PFSK-1 (cell line): ENCODE data around the gene NDFIP2.

Experiments used
- POLR2AphosphoS5 ChIP-seq: IDR thresholded peaks from 2 replicates; pipeline ENCODE4 v1.6.1; 2012; ENCODE audit warnings: low read depth, mild to moderate bottlenecking, control low read depth, low read length, moderate library complexity
- SIN3A ChIP-seq: IDR thresholded peaks from 2 replicates; pipeline ENCODE4 v1.6.1; 2012; ENCODE audit warnings: mild to moderate bottlenecking, low read length, moderate library complexity, borderline replicate concordance; ENCODE audit not compliant: insufficient read depth
- TF ChIP-seq, protein P1 (sequence below), 2 experiments: IDR thresholded peaks; 2 replicates each; pipeline versions ENCODE4 v1.6.1 to v1.8.0; 2011 to 2012; ENCODE audit warnings: low read depth in 2 of 2, low read length in 2 of 2, control low read depth in 1 of 2, inconsistent platforms in 1 of 2, mild to moderate bottlenecking in 1 of 2, moderate library complexity in 1 of 2; ENCODE audit not compliant: insufficient read depth in 1 of 2

DNA sequence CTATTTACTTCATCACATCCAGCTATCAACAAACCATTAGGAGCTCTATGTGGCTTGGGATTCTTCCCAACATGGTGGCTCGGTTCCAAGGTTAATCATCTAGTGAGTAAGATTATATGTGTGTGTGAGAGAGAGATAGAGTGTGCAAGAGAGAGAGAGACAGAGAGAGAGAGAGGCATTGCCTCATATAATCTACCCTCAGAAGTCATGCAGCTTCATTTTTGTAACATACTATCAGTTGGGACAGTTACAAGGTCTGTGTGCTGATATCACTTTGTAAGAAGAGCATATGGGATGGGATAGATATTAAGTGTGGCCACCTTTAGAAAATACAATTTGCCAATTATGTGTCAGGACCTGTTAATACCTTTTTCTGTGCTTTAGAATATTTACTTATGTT, 104.1 kb downstream of the NDFIP2 start:
- TF ChIP-seq POLR2AphosphoS5 (no peak), SIN3A (no peak)
- TF ChIP-seq, protein P1, sequence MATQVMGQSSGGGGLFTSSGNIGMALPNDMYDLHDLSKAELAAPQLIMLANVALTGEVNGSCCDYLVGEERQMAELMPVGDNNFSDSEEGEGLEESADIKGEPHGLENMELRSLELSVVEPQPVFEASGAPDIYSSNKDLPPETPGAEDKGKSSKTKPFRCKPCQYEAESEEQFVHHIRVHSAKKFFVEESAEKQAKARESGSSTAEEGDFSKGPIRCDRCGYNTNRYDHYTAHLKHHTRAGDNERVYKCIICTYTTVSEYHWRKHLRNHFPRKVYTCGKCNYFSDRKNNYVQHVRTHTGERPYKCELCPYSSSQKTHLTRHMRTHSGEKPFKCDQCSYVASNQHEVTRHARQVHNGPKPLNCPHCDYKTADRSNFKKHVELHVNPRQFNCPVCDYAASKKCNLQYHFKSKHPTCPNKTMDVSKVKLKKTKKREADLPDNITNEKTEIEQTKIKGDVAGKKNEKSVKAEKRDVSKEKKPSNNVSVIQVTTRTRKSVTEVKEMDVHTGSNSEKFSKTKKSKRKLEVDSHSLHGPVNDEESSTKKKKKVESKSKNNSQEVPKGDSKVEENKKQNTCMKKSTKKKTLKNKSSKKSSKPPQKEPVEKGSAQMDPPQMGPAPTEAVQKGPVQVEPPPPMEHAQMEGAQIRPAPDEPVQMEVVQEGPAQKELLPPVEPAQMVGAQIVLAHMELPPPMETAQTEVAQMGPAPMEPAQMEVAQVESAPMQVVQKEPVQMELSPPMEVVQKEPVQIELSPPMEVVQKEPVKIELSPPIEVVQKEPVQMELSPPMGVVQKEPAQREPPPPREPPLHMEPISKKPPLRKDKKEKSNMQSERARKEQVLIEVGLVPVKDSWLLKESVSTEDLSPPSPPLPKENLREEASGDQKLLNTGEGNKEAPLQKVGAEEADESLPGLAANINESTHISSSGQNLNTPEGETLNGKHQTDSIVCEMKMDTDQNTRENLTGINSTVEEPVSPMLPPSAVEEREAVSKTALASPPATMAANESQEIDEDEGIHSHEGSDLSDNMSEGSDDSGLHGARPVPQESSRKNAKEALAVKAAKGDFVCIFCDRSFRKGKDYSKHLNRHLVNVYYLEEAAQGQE (IDR thresholded peaks at IDR 0.05; ENCODE audit: insufficient read depth in 1 of 2, low read depth in 2 of 2, low read length in 2 of 2) = no peak
